Stimulated activated CD8-positive, alpha-beta memory T cell treated with anti-CD3 and anti-CD28 coated beads, Interleukin-7, amount 100 ng/mL, for 4 hours (primary cell): ENCODE results near the gene OPCML.

ENCODE experiments used
- DNase-seq, 2 donors: peaks; one replicate each; pipeline ENCODE4 v3.0.0-alpha.2; 2020; ENCODE audit warnings: low read depth in 2 of 2

OPCML gene

GRCh38 chr11:133503776-133504175 is 28.5 kb downstream of the OPCML start:
- no peak for DNase-seq

GRCh38 chr11:133503236-133503635 is 29.1 kb downstream of the OPCML start:
- DNase-seq: no peak

- DNase-seq: no peak
These were observed 30.4 kb downstream of the OPCML start for GRCh38 chr11:133501643-133502539.

- no peak for DNase-seq
These were observed 31.4 kb downstream of the OPCML start for GRCh38 chr11:133500936-133501335.

GRCh38 chr11:133500435-133500834 is 31.9 kb downstream of the OPCML start:
- DNase-seq: no peak

- DNase-seq: no peak
These were observed 33.3 kb downstream of the OPCML start for GRCh38 chr11:133498969-133499368.

- DNase-seq: no peak
These were observed 34.7 kb downstream of the OPCML start for GRCh38 chr11:133497477-133498140.

- no peak for DNase-seq
These were observed 39.4 kb downstream of the OPCML start for GRCh38 chr11:133492895-133493294.

- no peak for DNase-seq
These were observed 40.5 kb downstream of the OPCML start for GRCh38 chr11:133491680-133492383.

GRCh38 chr11:133480722-133481121 is 51.6 kb downstream of the OPCML start:
- DNase-seq: no peak

- DNase-seq: no peak
These were observed 53.1 kb downstream of the OPCML start for GRCh38 chr11:133479209-133479608.

GRCh38 chr11:133477251-133477625 is 55.1 kb downstream of the OPCML start:
- no peak for DNase-seq

- no peak for DNase-seq
These were observed 55.6 kb downstream of the OPCML start for GRCh38 chr11:133476570-133477250.

GRCh38 chr11:133474461-133474860 is 57.8 kb downstream of the OPCML start:
- DNase-seq: no peak

GRCh38 chr11:133467686-133468085 is 64.6 kb downstream of the OPCML start:
- DNase-seq: no peak

GRCh38 chr11:133443206-133443747 is 89.0 kb downstream of the OPCML start:
- DNase-seq: no peak

- no peak for DNase-seq
These were observed 90.2 kb downstream of the OPCML start for GRCh38 chr11:133441964-133442660.

- DNase-seq: no peak
These were observed 106.3 kb downstream of the OPCML start for GRCh38 chr11:133425992-133426391.

- DNase-seq: no peak
These were observed 107.1 kb downstream of the OPCML start for GRCh38 chr11:133425245-133425644.

GRCh38 chr11:133418218-133418617 is 114.1 kb downstream of the OPCML start:
- no peak for DNase-seq

GRCh38 chr11:133414506-133414905 is 117.8 kb downstream of the OPCML start:
- no peak for DNase-seq
